ENCODE results near the gene POLR3GL. TPM values are rescaled to one million over a fixed set of nuclear protein-coding genes. Genes with fewer than 3 reads are reported as not detected.
A peak's percentile ranks its signal among the peaks of the same experiment; 100 is the strongest.

Gene POLR3GL
- total RNA-seq, 1 experiment from 2014 or later = 9.0 TPM

DNA sequence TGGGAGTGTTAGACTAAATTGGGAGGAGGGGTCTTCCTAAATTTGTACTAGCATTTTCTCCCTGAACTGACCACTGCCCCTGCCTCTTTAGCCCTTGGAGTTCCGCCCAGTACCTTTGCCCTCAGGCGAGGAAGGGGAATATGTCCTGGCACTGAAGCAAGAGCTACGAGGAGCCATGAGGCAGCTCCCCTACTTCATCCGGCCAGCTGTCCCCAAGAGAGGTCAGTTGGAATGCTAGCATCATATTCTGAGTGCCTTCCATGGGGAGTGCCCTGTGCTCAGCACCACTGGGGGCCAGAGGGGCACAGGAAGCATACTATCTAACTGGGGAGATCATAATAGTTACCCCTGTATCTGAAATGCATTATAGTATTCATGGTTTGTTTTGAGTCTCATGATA, 10.7 kb downstream of the POLR3GL start:
- no peak for DNase-seq (ENCODE audit: low read depth)

DNA sequence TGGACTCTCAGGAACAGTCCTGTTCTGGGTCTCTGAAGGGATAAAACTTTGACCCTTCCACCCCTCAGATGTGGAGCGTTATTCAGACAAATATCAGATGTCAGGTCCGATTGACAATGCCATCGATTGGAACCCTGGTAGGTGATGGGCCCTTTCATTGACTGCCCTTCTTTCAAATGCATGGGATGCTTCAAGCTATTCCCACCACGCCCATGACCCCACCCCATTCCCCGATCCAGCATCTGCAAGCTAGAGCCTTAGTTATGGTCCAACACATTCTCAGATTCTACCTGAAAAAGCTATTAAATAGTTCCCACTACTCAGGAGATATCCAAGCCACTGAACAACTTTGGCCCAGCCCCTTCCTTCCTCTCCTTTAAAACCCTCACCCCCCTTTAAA, 12.5 kb downstream of the POLR3GL start:
- no peak for DNase-seq (ENCODE audit: low read depth)

DNA sequence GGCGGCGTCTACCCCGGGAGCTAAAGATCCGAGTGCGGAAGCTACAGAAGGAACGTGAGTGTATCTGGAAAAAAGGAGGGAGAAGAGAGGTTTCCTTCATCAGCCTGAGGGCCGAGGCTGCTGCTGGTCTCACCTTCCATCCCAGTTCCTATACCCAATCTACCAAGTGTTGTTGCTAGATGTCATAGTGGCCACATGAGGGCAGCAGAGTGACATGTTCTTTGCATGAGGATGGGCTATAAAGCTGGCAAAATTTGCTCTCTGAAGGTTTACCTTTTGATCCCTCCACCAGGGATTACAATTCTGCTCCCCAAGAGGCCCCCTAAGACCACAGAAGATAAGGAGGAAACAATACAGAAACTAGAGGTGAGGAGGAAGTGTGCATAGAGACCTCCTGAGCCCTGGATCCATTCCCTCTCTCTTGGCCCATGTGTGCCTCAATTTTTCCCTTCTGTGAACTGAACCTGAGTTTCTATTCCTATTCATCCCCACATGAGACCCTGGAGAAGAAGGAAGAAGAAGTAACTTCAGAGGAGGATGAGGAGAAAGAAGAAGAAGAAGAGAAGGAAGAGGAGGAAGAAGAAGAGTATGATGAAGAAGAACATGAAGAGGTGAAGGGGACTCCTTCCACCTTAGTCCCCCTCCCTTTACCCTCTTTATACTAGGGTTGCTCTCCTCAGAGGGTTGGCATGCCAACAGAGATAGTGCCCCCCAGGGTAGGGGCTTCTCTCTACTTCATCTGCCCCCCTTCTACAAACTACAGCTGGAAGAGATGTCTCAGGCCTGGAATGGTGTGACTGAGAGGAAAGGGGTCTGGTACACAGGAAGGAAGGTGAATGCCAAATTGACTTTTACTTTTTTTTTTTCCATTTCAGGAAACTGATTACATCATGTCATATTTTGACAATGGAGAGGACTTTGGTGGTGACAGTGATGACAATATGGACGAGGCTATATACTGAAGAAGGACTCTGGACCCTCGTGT, 13.3 kb downstream of the POLR3GL start:
- DNase-seq (ENCODE audit: low read depth) = peak; percentile 82

- DNase-seq (ENCODE audit: low read depth) = no peak
These were observed 14.0 kb downstream of the POLR3GL start for GRCh38 chr1:145978471-145978853.

GRCh38 chr1:145978854-145979745, 14.6 kb downstream of the POLR3GL start:
- DNase-seq (ENCODE audit: low read depth) = peak; percentile 98

DNA sequence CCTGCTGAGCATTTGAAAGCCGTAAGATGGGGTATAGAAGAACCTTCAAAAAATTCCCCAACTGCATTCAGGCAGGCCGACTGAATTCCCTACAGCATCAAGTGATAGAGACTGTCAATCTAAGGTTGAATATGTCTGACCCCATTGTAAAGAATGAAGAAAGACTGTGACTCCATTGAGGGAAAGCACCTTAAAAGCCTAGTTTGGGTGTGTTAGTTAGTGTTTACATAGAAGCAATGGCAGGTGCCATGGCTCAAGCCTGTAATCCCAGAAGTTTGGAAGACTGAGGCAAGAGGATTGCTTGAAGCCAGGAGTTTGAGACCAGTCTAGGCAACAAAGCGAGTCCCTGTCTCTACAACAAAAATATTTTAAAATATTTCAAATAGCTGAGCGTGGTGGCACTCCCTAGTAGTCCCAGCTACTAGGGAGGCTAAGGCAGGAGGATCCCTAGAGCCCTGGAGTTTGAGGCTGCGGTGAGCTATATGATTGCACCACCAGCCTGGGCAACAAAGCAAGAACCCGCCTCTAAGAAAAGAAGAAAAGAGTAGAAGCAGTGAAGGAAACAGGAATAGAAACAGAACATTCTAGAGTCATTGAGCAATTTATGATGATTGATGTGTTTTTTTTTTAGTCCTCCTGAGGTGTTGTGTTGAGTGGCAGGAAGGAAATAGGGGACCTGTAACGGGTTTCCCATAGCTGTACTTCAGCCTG, 15.4 kb downstream of the POLR3GL start:
- no peak for DNase-seq (ENCODE audit: low read depth)

- no peak for DNase-seq (ENCODE audit: low read depth)
These were observed 16.0 kb downstream of the POLR3GL start for GRCh38 chr1:145980457-145980994.

DNA sequence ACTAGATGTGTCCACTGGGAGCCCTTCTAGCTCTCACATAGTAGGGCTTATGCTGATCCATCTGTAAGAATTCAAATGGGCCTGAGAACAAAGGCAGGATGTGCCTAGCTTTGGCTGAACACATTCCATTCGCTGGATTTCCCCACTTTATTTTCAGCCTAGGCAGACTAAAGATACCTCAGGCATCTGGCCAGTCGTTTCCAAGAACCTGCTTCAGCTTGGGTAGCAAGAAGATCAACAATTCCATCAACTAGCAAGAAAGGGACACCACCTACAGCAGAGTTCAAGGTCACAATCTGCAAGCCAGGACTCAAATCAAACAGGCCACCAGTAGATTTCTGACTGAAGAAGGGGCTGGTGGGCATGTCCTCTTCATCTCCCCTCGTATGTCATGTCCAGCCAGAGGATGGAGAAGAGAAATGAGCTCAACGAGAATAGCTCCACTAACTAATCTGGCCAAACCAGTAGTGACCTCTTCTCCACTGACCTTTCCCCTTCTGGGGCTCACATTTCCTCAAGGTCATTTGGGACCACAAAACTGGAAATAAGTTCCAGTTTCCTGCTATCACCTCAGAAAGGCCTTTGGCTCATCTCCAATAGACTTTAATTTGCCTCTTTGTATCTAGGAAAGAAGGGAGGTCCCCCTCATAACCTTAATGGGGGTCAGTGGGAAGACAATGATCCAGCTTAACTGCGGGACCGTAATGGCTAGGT, 17.7 kb downstream of the POLR3GL start:
- DNase-seq (ENCODE audit: low read depth) = no peak

GRCh38 chr1:145983206-145983675, 18.8 kb downstream of the POLR3GL start:
- peak; percentile 13 for DNase-seq (ENCODE audit: low read depth)

GRCh38 chr1:145983960-145984830, 19.7 kb downstream of the POLR3GL start:
- no peak for DNase-seq (ENCODE audit: low read depth)

DNA sequence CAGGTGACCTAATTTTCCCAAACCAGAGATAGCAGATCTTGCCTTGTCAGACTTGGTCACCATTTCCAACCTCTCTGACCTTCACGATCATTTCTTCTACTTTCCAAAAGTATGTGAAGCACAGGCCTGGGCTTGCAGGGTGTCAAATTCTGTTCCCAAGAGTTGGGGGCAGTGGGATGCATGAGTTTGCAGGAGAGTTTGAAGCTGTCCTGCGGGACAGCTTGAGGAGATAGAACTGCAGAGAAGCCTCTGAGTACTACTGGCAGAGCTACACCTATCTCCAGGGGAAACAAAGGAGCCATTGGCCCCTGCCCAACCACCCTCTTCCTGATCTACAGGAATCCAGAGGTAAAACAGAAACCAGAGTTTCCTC, 20.6 kb downstream of the POLR3GL start:
- no peak for DNase-seq (ENCODE audit: low read depth)

DNA sequence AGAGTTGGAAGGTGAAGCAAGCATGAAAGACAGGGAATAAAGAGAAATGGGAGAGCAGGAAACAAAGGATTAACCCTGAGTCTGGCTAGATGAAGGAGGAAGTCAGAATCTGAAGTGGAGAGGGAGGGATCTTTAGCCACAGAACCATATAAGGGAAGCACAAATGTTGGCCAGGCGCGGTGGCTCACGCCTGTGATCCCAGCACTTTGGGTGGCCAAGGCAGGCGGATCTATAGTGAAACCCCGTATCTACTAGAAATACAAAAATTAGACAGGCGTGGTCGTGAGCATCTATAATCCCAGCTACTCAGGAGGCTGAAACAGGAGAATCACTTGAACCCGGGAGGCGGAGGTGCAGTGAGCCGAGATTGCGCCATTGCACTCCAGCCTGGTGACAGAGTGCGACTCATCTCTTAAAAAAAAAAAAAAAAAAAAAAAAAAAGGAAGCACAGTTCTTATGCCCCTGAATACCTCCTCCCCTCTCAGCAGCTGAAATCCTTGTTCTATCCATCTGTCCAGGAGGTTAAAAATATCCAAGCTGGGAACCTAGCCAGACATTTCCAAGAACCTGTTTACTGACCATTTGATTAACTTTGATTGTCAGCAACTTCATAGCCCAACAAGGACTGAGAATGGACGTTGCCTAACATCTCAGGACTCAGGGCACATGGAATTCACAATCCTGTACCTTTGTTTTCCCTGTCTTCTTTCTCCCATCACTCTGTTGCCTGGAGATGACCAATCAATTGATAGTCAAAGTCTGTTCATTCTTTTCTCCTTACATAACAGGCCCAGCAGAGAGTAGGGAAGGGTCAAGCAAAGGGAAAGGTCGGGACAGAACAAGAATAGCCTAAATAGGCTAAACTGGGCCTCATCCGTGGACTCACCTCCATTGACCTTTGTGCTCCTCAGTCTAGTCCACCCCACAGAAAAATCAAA, 21.3 kb downstream of the POLR3GL start:
- DNase-seq (ENCODE audit: low read depth) = peak; percentile 60

DNA sequence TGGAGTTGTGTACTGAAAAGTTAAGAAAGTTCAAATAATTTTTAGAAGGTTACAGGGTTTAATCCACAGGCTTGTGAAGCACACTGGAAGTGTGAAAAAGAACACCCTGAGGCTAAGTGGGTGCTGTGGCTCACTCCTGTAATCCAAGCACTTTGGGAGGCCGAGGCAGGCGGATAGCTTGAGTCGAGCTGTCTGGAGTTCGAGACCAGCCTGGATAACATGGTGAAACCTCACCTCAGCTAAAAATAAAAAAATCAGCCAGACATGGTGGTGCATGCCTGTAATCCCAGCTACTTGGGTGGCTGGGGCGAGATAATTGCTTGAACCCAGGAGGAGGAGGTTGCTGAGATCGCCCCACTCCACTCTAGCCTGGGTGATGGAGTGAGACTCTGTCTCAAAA, 22.1 kb downstream of the POLR3GL start:
- DNase-seq (ENCODE audit: low read depth) = no peak

GRCh38 chr1:145987926-145988325, 23.4 kb downstream of the POLR3GL start:
- no peak for DNase-seq (ENCODE audit: low read depth)

- DNase-seq (ENCODE audit: low read depth) = no peak
These were observed 24.3 kb downstream of the POLR3GL start for GRCh38 chr1:145988773-145989172.

DNA sequence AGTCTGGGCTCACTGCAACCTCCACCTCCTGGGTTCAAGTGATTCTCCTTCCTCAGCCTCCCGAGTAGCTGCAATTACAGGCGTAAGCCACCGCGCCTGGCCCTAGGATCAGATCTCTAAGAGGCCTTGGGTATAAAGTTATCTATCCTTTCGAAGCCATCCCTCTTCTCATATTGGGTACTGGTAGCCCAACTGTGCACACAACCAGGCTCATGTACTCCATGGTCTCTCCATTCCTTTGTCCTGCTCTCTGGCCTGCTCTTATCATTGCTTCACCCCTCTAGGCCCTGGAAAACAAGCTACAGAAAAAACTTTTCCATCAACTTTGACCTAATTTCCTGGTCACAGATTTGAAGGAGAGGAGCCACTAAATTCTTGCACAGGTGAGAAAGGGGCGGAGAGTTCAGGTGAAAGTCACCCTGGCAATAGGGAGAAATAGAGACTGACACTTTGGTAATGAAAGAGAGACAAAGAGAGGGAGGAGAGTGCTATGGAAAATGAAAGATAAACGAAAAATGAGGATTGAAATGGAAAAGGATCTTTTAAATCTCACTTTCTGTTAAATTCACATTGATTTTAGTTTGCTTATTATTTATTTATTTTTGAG, 25.9 kb downstream of the POLR3GL start:
- DNase-seq (ENCODE audit: low read depth) = no peak

DNA sequence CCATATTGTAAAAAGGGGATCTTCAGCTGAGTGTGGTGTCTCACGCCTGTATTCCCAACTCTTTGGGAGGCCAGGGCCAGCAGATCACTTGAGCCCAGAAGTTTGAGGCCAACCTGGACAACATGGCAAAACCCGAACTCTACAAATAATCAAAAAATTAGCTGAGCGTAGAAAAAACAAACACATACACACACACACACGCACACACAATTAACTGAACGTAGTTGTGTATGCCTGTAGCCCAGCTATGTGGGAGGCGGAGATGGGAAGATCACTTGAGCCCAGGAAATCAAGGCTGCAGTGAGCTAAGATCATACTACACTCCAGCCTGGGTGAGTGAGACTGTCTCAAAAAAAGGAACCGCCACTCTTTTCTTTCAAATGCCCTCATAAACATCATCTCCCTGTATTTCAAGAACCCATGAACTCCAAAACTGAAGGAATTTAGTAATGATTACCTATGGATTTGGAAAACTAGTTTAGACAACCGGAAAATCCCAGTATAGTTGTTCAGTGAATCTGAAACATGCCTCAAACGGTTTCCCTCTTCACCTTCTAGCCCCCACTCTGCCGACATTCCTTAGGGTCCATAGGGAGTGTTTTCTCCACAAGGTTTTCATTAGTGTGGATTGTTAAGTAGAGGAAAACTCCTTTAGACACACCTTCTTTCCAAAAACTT, 27.4 kb downstream of the POLR3GL start:
- DNase-seq (ENCODE audit: low read depth) = no peak

- DNase-seq (ENCODE audit: low read depth) = no peak
These were observed 28.0 kb downstream of the POLR3GL start for GRCh38 chr1:145992502-145992936.

Measured in Daoy (cell line).